ELF-1 (cell line): ENCODE measurements around the gene JADE1.

Experiments
- DNase-seq: peaks from one replicate; pipeline ENCODE4 v3.0.0-alpha.2; 2016; ENCODE audit warnings: low read depth, low spot score

The JADE1 gene

GRCh38 chr4:128841402-128841801, 31.9 kb downstream of the JADE1 start:
- no peak for DNase-seq

GRCh38 chr4:128844931-128845330, 35.4 kb downstream of the JADE1 start:
- DNase-seq = no peak

- no peak for DNase-seq
Observed at GRCh38 chr4:128846063-128846462, 36.6 kb downstream of the JADE1 start.

GRCh38 chr4:128847082-128847724, 37.7 kb downstream of the JADE1 start:
- no peak for DNase-seq

- DNase-seq = no peak
Observed at GRCh38 chr4:128848461-128848860, 39.0 kb downstream of the JADE1 start.

- no peak for DNase-seq
Observed at GRCh38 chr4:128850252-128850651, 40.8 kb downstream of the JADE1 start.

GRCh38 chr4:128853741-128854140, 44.2 kb downstream of the JADE1 start:
- no peak for DNase-seq

GRCh38 chr4:128854433-128854832, 44.9 kb downstream of the JADE1 start:
- no peak for DNase-seq

- no peak for DNase-seq
Observed at GRCh38 chr4:128855621-128856020, 46.1 kb downstream of the JADE1 start.

- no peak for DNase-seq
Observed at GRCh38 chr4:128856246-128856645, 46.7 kb downstream of the JADE1 start.

GRCh38 chr4:128858879-128859671, 49.6 kb downstream of the JADE1 start:
- no peak for DNase-seq

GRCh38 chr4:128859887-128860677, 50.6 kb downstream of the JADE1 start:
- DNase-seq = no peak

GRCh38 chr4:128861856-128862518, 52.5 kb downstream of the JADE1 start:
- DNase-seq = no peak

- no peak for DNase-seq
Observed at GRCh38 chr4:128862608-128863311, 53.3 kb downstream of the JADE1 start.

- peak; percentile 83 for DNase-seq
Observed at GRCh38 chr4:128863312-128864075, 54.0 kb downstream of the JADE1 start.

GRCh38 chr4:128865132-128865531, 55.6 kb downstream of the JADE1 start:
- no peak for DNase-seq

- no peak for DNase-seq
Observed at GRCh38 chr4:128866269-128866668, 56.8 kb downstream of the JADE1 start.

- no peak for DNase-seq
Observed at GRCh38 chr4:128866691-128867090, 57.2 kb downstream of the JADE1 start.

GRCh38 chr4:128868758-128869157, 59.3 kb downstream of the JADE1 start:
- DNase-seq = no peak

GRCh38 chr4:128869776-128870509, 60.4 kb downstream of the JADE1 start:
- DNase-seq = no peak
